HepG2 (cell line): ENCODE results near the gene AGRP. TPM values are rescaled to one million over a fixed set of nuclear protein-coding genes. Genes with fewer than 3 reads are reported as not detected.

Experiments used
- ATF1 ChIP-seq: IDR thresholded peaks from 2 replicates; pipeline ENCODE4 v1.6.1; 2016; ENCODE audit warnings: mild to moderate bottlenecking, control low read depth
- ATF7 ChIP-seq, 2 experiments: fragments of 450-650 bp in 1 of 2; sonication (generic) in 1 of 2; formaldehyde crosslinking in 1 of 2; IDR thresholded peaks; 2 replicates each; pipeline versions ENCODE4 v1.4.0 to v1.6.1; 2016 to 2020; ENCODE audit warnings: antibody characterized with exemption in 1 of 2, mild to moderate bottlenecking in 1 of 2, missing genetic modification reagents in 1 of 2
- ATRX ChIP-seq: sonication (generic); formaldehyde crosslinking; IDR thresholded peaks from 2 replicates; pipeline ENCODE4 v1.4.0; 2020; ENCODE audit warnings: missing genetic modification reagents, borderline replicate concordance
- DBP ChIP-seq: sonication (generic); formaldehyde crosslinking; IDR thresholded peaks from 2 replicates; pipeline ENCODE4 v1.4.0; 2020; ENCODE audit warnings: missing genetic modification reagents; ENCODE audit errors: not compliant biosample characterization
- HNRNPL ChIP-seq: fragments of 200-400 bp; formaldehyde crosslinking; IDR thresholded peaks from 2 replicates; pipeline ENCODE4 v1.6.1; 2017; ENCODE audit warnings: mild to moderate bottlenecking, low read depth, low read length
- IKZF1 ChIP-seq: fragments of 450-650 bp; IDR thresholded peaks from 2 replicates; pipeline ENCODE4 v1.7.1; 2016
- KAT7 ChIP-seq: IDR thresholded peaks from 2 replicates; pipeline ENCODE4 v1.6.1; 2018; ENCODE audit warnings: borderline replicate concordance, missing compliant biosample characterization
- MAFF ChIP-seq: IDR thresholded peaks from 2 replicates; pipeline ENCODE4 v1.6.1; 2011; ENCODE audit warnings: low read depth, low read length, improper control_type of control experiment
- MYC ChIP-seq: sonication (generic); formaldehyde crosslinking; IDR thresholded peaks from 2 replicates; pipeline ENCODE4 v1.9.0; 2021; ENCODE audit warnings: missing genetic modification reagents, borderline replicate concordance
- NFRKB ChIP-seq: fragments of 450-650 bp; IDR thresholded peaks from 2 replicates; pipeline ENCODE4 v1.6.1; 2017
- PAXIP1 ChIP-seq: sonication (generic); formaldehyde crosslinking; conservative IDR thresholded peaks from 2 replicates; pipeline ENCODE4 v1.4.0; 2020; ENCODE audit warnings: mild to moderate bottlenecking, missing genetic modification reagents, moderate library complexity
- PHF20 ChIP-seq: sonication (generic); formaldehyde crosslinking; IDR thresholded peaks from 2 replicates; pipeline ENCODE4 v1.5.0; 2020; ENCODE audit warnings: mild to moderate bottlenecking, missing genetic modification reagents
- RORA ChIP-seq: sonication (generic); formaldehyde crosslinking; IDR thresholded peaks from 2 replicates; pipeline ENCODE4 v1.5.0; 2020; ENCODE audit warnings: mild to moderate bottlenecking, missing genetic modification reagents, moderate library complexity
- SETDB1 ChIP-seq: sonication (generic); formaldehyde crosslinking; IDR thresholded peaks from 2 replicates; pipeline ENCODE4 v1.5.1; 2020; ENCODE audit warnings: missing genetic modification reagents, mild to moderate bottlenecking, borderline replicate concordance
- SNAI1 ChIP-seq: sonication (generic); formaldehyde crosslinking; IDR thresholded peaks from 2 replicates; pipeline ENCODE4 v1.5.0; 2020; ENCODE audit warnings: mild to moderate bottlenecking, missing genetic modification reagents, borderline replicate concordance
- TFDP2 ChIP-seq: sonication (generic); formaldehyde crosslinking; IDR thresholded peaks from 2 replicates; pipeline ENCODE4 v1.4.0; 2020; ENCODE audit warnings: missing genetic modification reagents
- ZFP36L2 ChIP-seq: sonication (generic); formaldehyde crosslinking; IDR thresholded peaks from 2 replicates; pipeline ENCODE4 v1.4.0; 2020; ENCODE audit warnings: missing genetic modification reagents
- ZGPAT ChIP-seq: IDR thresholded peaks from 2 replicates; pipeline ENCODE4 v1.6.1; 2016; ENCODE audit warnings: mild to moderate bottlenecking
- ZNF580 ChIP-seq: IDR thresholded peaks from 2 replicates; pipeline ENCODE4 v1.6.1; 2016; ENCODE audit warnings: low read depth, borderline replicate concordance
- ZNF713 ChIP-seq: sonication (generic); formaldehyde crosslinking; IDR thresholded peaks from 2 replicates; pipeline ENCODE4 v1.4.0; 2020; ENCODE audit warnings: mild to moderate bottlenecking, missing genetic modification reagents
- ZNF878 ChIP-seq: sonication (generic); formaldehyde crosslinking; IDR thresholded peaks from 2 replicates; pipeline ENCODE4 v1.8.1; 2023; ENCODE audit warnings: mild to moderate bottlenecking, missing genetic modification reagents, moderate library complexity
- ZSCAN22 ChIP-seq: sonication (generic); formaldehyde crosslinking; IDR thresholded peaks from 2 replicates; pipeline ENCODE4 v1.4.0; 2020; ENCODE audit warnings: mild to moderate bottlenecking, missing genetic modification reagents
- polyA plus RNA-seq, 8 experiments: library from polyadenylated mRNA; depleted of rRNA in 3 of 8; stranded (reverse) in 7 of 8; unstranded in 1 of 8; fragments of >200 nt; fragmentation: Illumina TruSeq in 4 of 8; extraction: Trizol in 4 of 8; gene quantifications; 2 replicates each; pipeline versions ENCODE4 v1.2.1 to v1.2.3, GENCODE V29; 2011 to 2016; ENCODE audit warnings: low read depth in 4 of 8, missing spikeins in 1 of 8, mixed read lengths in 1 of 8; ENCODE audit not compliant: insufficient read depth in 1 of 8
- total RNA-seq, 5 experiments: library from RNA; depleted of rRNA; stranded (reverse); fragments of >200 nt; fragmentation: Illumina TruSeq; extraction: Trizol; gene quantifications; 2 replicates each; pipeline ENCODE4 v1.2.3, GENCODE V29; 2016; ENCODE audit warnings: low read depth in 1 of 5

AGRP gene
- total and polyA plus RNA-seq, 2 of the 13 experiments (the other 11 are each of a cell fraction or from before 2014, with no cell fraction given): not detected

- TF ChIP-seq RORA (no peak), TFDP2 (peak; percentile 77), PAXIP1 (CRISPR knock-in tag) (no peak; the same call in none of the 2 replicates), ZNF713 (CRISPR knock-in tag) (peak; percentile 96), HNRNPL (peak; percentile 37; the same call in 1 of the 2 replicates), ATRX (CRISPR knock-in tag) (no peak), ZSCAN22 (CRISPR knock-in tag) (no peak; the same call in 1 of the 2 replicates), MYC (peak; percentile 88), ZFP36L2 (no peak), ZGPAT (CRISPR knock-in tag) (peak; percentile 94), ZNF878 (no peak), ZNF580 (CRISPR knock-in tag) (peak; percentile 89; the same call in 1 of the 2 replicates), SETDB1 (CRISPR knock-in tag) (no peak), IKZF1 (no peak), DBP (CRISPR knock-in tag) (peak; percentile 48), SNAI1 (CRISPR knock-in tag) (no peak; the same call in 1 of the 2 replicates), NFRKB (no peak), PHF20 (CRISPR knock-in tag) (peak; percentile 99), MAFF (no peak), ATF7 (IDR thresholded peaks at IDR 0.05) (no peak), ATF7 (CRISPR knock-in tag; IDR thresholded peaks at IDR 0.05) (no peak), ATF1 (CRISPR knock-in tag) (peak; percentile 71; the same call in 1 of the 2 replicates), KAT7 (CRISPR knock-in tag) (peak; percentile 17; the same call in 1 of the 2 replicates)
Observed at GRCh38 chr16:67480833-67481560, 2.4 kb downstream of the AGRP start, which contains the start of gene ATP6V0D1 (continued).
